ENCODE data around the gene CSDE1.
A peak's percentile ranks its signal among the peaks of the same experiment; 100 is the strongest.
"Not testable (repeated sequence)": the region's sequence is repeated elsewhere in the genome, so short reads cannot be mapped to it uniquely, and the experiment has no call there.

The CSDE1 gene

DNA sequence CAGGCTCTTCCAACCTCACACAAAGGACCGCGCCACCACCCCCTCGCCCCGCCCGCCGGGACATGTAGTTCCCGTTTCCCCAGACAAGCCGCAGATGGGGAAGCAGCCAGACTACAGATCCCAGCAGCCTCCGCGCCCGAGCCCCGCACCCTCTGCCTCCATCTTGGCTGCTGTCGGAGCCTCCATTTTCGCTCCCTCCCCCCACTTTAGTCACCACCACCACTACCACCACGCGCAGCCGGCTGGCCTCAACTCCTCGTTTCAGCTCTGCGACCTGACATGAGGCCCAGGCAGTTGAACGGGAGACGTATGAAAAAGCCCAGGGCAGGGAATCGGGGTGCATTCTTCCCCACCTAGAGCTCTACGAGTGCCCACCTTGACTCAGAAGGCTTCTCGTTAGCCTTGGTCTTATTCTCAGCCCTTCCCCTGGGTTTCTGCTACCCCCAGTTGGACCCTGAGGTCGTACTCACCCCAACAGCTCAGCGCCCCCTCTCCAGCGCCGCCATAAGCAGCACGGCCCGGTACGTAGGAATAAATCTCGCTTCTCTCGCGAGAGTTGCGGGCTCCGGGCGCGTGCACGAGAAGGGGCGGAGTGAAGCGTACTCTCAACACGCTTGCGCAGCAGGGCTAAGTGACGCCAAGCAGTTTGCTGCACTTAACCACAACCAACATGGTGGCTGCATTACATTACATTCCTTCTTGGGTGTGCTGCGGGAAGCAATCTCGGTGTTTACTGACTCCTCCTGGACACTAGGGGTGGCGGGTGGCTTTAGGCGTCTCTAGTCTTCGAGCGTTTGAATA is at the start of gene CSDE1:
CSDE1 (minus strand) TSS at position 530 of the 801 bp plus-strand sequence. CDS start 18,094 bp downstream, outside the sequence.
- H2AFZ ChIP-seq (ENCODE audit: low read length), result peak within 1 kb of the TSS; percentile 91
- H3K9me2 ChIP-seq (replicated peaks; ENCODE audit: low read depth, low read length), result no peaks in the 10 kb centered on the region
- H3K4me3 ChIP-seq (ENCODE audit: low read length, poor library complexity, severe bottlenecking), result peak within 1 kb of the TSS; percentile 93
- H3K9ac ChIP-seq (ENCODE audit: low read depth, low read length, poor library complexity, severe bottlenecking), result peak within 1 kb of the TSS; percentile 97
- peaks cover 34% of the 10 kb centered on the region for H3K4me1 ChIP-seq (ENCODE audit: insufficient read depth, low read length, poor library complexity, severe bottlenecking)
- peaks cover 46% of the 10 kb centered on the region for H4K20me1 ChIP-seq (ENCODE audit: insufficient read depth, low read length, poor library complexity, severe bottlenecking)
- H3K79me2 ChIP-seq (ENCODE audit: insufficient read depth, low read length), result peaks cover 51% of the 10 kb centered on the region
- H3K36me3 ChIP-seq (ENCODE audit: insufficient read depth, low read length), result no peaks in the 10 kb centered on the region
- H3K9me3 ChIP-seq (ENCODE audit: insufficient read depth, low read depth, low read length), result no peaks in the 10 kb centered on the region
- H3K27me3 ChIP-seq (ENCODE audit: insufficient read depth, low read length, poor library complexity, severe bottlenecking), result peaks cover 9% of the 10 kb centered on the region
- no peaks in the 10 kb centered on the region for H3F3A ChIP-seq (ENCODE audit: low read depth)
- peak; percentile 60 for TF ChIP-seq CTCF (conservative IDR thresholded peaks at IDR 0.05; ENCODE audit: low read length)
- TF ChIP-seq EZH2phosphoT487 (IDR thresholded peaks at IDR 0.05; ENCODE audit: borderline replicate concordance), result no peak
- peak within 1 kb of the TSS; percentile 94 for H3K4me2 ChIP-seq (ENCODE audit: low read depth, low read length, poor library complexity, severe bottlenecking)

DNA sequence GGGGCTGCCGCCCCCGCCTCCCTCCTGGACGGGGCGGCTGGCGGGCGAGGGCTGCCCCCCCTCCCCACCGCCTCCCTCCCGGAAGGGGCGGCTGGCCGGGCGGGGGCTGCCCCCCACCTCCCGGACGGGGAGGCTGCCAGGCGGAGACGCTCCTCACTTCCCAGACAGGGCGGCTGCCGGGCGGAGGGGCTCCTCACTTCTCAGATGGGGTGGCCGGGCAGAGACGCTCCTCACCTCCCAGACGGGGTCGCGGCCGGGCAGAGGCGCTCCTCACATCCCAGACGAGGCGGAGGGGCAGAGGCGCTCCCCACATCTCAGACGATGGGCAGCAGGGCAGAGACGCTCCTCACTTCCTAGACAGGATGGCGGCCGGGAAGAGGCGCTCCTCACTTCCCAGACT is 46.7 kb upstream of the CSDE1 start:
- H4K20me1 ChIP-seq (ENCODE audit: insufficient read depth, low read length, poor library complexity, severe bottlenecking), result not testable (repeated sequence)

GRCh38 chr1:114803001-114803400 is 45.2 kb upstream of the CSDE1 start:
- Histone ChIP-seq H4K20me1 (ENCODE audit: insufficient read depth, low read length, poor library complexity, severe bottlenecking) (no peaks in the 10 kb centered on the region), H3K9me2 (replicated peaks; ENCODE audit: low read depth, low read length) (no peaks in the 10 kb centered on the region; the same call in 1 of the 2 replicates), H3K9ac (ENCODE audit: low read depth, low read length, poor library complexity, severe bottlenecking) (no peak overlapping the region), H3K79me2 (ENCODE audit: insufficient read depth, low read length) (no peaks in the 10 kb centered on the region), H2AFZ (ENCODE audit: low read length) (no peak overlapping the region), H3K36me3 (ENCODE audit: insufficient read depth, low read length) (no peaks in the 10 kb centered on the region), H3K4me2 (ENCODE audit: low read depth, low read length, poor library complexity, severe bottlenecking) (no peak overlapping the region), H3K4me1 (ENCODE audit: insufficient read depth, low read length, poor library complexity, severe bottlenecking) (no peaks in the 10 kb centered on the region), H3F3A (ENCODE audit: low read depth) (no peaks in the 10 kb centered on the region), H3K27me3 (ENCODE audit: insufficient read depth, low read length, poor library complexity, severe bottlenecking) (no peaks in the 10 kb centered on the region), H3K4me3 (ENCODE audit: low read length, poor library complexity, severe bottlenecking) (no peak overlapping the region), H3K9me3 (ENCODE audit: insufficient read depth, low read depth, low read length) (no peaks in the 10 kb centered on the region)
- TF ChIP-seq CTCF (conservative IDR thresholded peaks at IDR 0.05; ENCODE audit: low read length) (no peak), EZH2phosphoT487 (IDR thresholded peaks at IDR 0.05; ENCODE audit: borderline replicate concordance) (no peak)

More for the DNA sequence above, 46.7 kb upstream of the CSDE1 start:
- H3K4me1 ChIP-seq (ENCODE audit: insufficient read depth, low read length, poor library complexity, severe bottlenecking); H3K4me3 ChIP-seq (ENCODE audit: low read length, poor library complexity, severe bottlenecking); H3K4me2 ChIP-seq (ENCODE audit: low read depth, low read length, poor library complexity, severe bottlenecking); H3K9me3 ChIP-seq (ENCODE audit: insufficient read depth, low read depth, low read length); H3K36me3 ChIP-seq (ENCODE audit: insufficient read depth, low read length); H3K9me2 ChIP-seq (replicated peaks; ENCODE audit: low read depth, low read length); H3K9ac ChIP-seq (ENCODE audit: low read depth, low read length, poor library complexity, severe bottlenecking); H3F3A ChIP-seq (ENCODE audit: low read depth); H3K79me2 ChIP-seq (ENCODE audit: insufficient read depth, low read length); H2AFZ ChIP-seq (ENCODE audit: low read length); H3K27me3 ChIP-seq (ENCODE audit: insufficient read depth, low read length, poor library complexity, severe bottlenecking): not testable (repeated sequence)

DNA sequence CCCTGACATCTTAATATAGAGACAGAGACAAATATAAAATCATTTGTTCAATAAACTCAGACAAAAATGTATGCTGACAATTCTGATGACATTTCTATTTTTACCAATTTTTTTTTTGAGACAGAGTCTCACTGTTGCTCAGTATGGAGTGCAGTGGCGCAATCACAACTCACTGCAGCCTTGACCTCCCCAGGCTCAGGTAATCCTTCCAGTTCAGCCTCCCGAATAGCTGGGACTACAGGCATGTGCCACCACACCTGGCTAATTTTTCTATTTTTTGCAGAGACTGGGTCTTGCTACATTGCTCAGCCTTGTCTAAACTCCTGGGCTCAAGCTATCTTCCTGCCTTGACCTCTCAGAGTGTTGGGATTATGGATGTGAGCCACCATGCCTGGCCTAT is 36.3 kb upstream of the CSDE1 start:
- Histone ChIP-seq H3K27me3 (ENCODE audit: insufficient read depth, low read length, poor library complexity, severe bottlenecking) (peaks cover 8% of the 10 kb centered on the region), H3K4me3 (ENCODE audit: low read length, poor library complexity, severe bottlenecking) (no peak overlapping the region)
- TF ChIP-seq EZH2phosphoT487 (IDR thresholded peaks at IDR 0.05; ENCODE audit: borderline replicate concordance), result no peak
- no peak for TF ChIP-seq CTCF (conservative IDR thresholded peaks at IDR 0.05; ENCODE audit: low read length)

DNA sequence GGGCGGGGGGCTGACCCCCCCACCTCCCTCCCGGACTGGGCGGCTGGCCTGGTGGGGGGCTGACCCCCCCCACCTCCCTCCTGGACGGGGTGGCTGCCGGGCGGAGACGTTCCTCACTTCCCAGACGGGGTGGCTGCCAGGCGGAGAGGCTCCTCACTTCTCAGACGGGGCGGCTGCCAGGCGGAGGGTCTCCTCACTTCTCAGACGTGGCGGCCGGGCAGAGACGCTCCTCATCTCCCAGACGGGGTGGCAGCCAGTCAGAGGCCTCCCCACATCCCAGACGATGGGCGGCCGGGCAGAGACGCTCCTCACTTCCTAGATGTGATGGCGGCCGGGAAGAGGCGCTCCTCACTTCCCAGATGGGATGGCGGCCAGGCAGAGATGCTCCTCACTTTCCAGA is 32.8 kb upstream of the CSDE1 start:
- H3K4me1 ChIP-seq (ENCODE audit: insufficient read depth, low read length, poor library complexity, severe bottlenecking); H3K4me2 ChIP-seq (ENCODE audit: low read depth, low read length, poor library complexity, severe bottlenecking); H3K9ac ChIP-seq (ENCODE audit: low read depth, low read length, poor library complexity, severe bottlenecking); H3F3A ChIP-seq (ENCODE audit: low read depth); H4K20me1 ChIP-seq (ENCODE audit: insufficient read depth, low read length, poor library complexity, severe bottlenecking); H2AFZ ChIP-seq (ENCODE audit: low read length); H3K9me2 ChIP-seq (replicated peaks; ENCODE audit: low read depth, low read length); H3K27me3 ChIP-seq (ENCODE audit: insufficient read depth, low read length, poor library complexity, severe bottlenecking); H3K36me3 ChIP-seq (ENCODE audit: insufficient read depth, low read length); H3K9me3 ChIP-seq (ENCODE audit: insufficient read depth, low read depth, low read length); H3K4me3 ChIP-seq (ENCODE audit: low read length, poor library complexity, severe bottlenecking); H3K79me2 ChIP-seq (ENCODE audit: insufficient read depth, low read length): not testable (repeated sequence)

More for the DNA sequence above, 36.3 kb upstream of the CSDE1 start:
- no peak overlapping the region for H3K9ac ChIP-seq (ENCODE audit: low read depth, low read length, poor library complexity, severe bottlenecking)
- no peaks in the 10 kb centered on the region for H3K79me2 ChIP-seq (ENCODE audit: insufficient read depth, low read length)
- no peak overlapping the region for H2AFZ ChIP-seq (ENCODE audit: low read length)
- H4K20me1 ChIP-seq (ENCODE audit: insufficient read depth, low read length, poor library complexity, severe bottlenecking), result no peaks in the 10 kb centered on the region
- H3K9me3 ChIP-seq (ENCODE audit: insufficient read depth, low read depth, low read length), result no peaks in the 10 kb centered on the region
- no peaks in the 10 kb centered on the region for H3K36me3 ChIP-seq (ENCODE audit: insufficient read depth, low read length)
- H3K4me1 ChIP-seq (ENCODE audit: insufficient read depth, low read length, poor library complexity, severe bottlenecking), result no peaks in the 10 kb centered on the region
- no peaks in the 10 kb centered on the region for H3F3A ChIP-seq (ENCODE audit: low read depth)
- no peaks in the 10 kb centered on the region; the same call in 1 of the 2 replicates for H3K9me2 ChIP-seq (replicated peaks; ENCODE audit: low read depth, low read length)
- H3K4me2 ChIP-seq (ENCODE audit: low read depth, low read length, poor library complexity, severe bottlenecking), result no peak overlapping the region
